HepG2 (cell line): ENCODE data around the gene BAG3. TPM values are rescaled to one million over a fixed set of nuclear protein-coding genes. Genes with fewer than 3 reads are reported as not detected.

Experiments used
- ASH2L ChIP-seq: fragments of 300-600, 200-600 bp; sonication (generic); IDR thresholded peaks from 2 replicates; pipeline ENCODE4 v1.7.0; 2017; ENCODE audit warnings: low read depth, mild to moderate bottlenecking, moderate library complexity, mixed read lengths, low read length; ENCODE audit not compliant: insufficient read length
- BATF2 ChIP-seq: sonication (generic); formaldehyde crosslinking; IDR thresholded peaks from 2 replicates; pipeline ENCODE4 v1.8.0; 2022; ENCODE audit warnings: mild to moderate bottlenecking, missing genetic modification reagents, moderate library complexity
- DMTF1 ChIP-seq: sonication (generic); formaldehyde crosslinking; IDR thresholded peaks from 2 replicates; pipeline ENCODE4 v1.4.0; 2020; ENCODE audit warnings: mild to moderate bottlenecking, missing genetic modification reagents
- FOSL2 ChIP-seq: sonication (generic); formaldehyde crosslinking; IDR thresholded peaks from 2 replicates; pipeline ENCODE4 v1.4.0; 2020; ENCODE audit warnings: missing genetic modification reagents
- PAXIP1 ChIP-seq: sonication (generic); formaldehyde crosslinking; conservative IDR thresholded peaks from 2 replicates; pipeline ENCODE4 v1.4.0; 2020; ENCODE audit warnings: mild to moderate bottlenecking, missing genetic modification reagents, moderate library complexity
- RAD21 ChIP-seq: fragments of 450-650 bp; formaldehyde crosslinking; IDR thresholded peaks from 2 replicates; pipeline ENCODE4 v1.5.0; 2020; ENCODE audit warnings: mild to moderate bottlenecking
- RFX1 ChIP-seq: fragments of 450-650 bp; IDR thresholded peaks from 2 replicates; pipeline ENCODE4 v1.6.1; 2017
- ZBTB20 ChIP-seq: sonication (generic); formaldehyde crosslinking; IDR thresholded peaks from 2 replicates; pipeline ENCODE4 v1.8.1; 2023; ENCODE audit warnings: missing genetic modification reagents, low read depth, mild to moderate bottlenecking, borderline replicate concordance
- ZKSCAN5 ChIP-seq: sonication (generic); formaldehyde crosslinking; IDR thresholded peaks from 2 replicates; pipeline ENCODE4 v1.5.1; 2020; ENCODE audit warnings: mild to moderate bottlenecking, missing genetic modification reagents
- ZNF274 ChIP-seq: sonication (generic); formaldehyde crosslinking; IDR thresholded peaks from 2 replicates; pipeline ENCODE4 v1.5.1; 2020; ENCODE audit warnings: mild to moderate bottlenecking, missing genetic modification reagents
- ZNF30 ChIP-seq: sonication (generic); formaldehyde crosslinking; IDR thresholded peaks from 2 replicates; pipeline ENCODE4 v1.5.0; 2020; ENCODE audit warnings: mild to moderate bottlenecking, missing genetic modification reagents
- polyA plus RNA-seq, 8 experiments: library from polyadenylated mRNA; depleted of rRNA in 3 of 8; stranded (reverse) in 7 of 8; unstranded in 1 of 8; fragments of >200 nt; fragmentation: Illumina TruSeq in 4 of 8; extraction: Trizol in 4 of 8; gene quantifications; 2 replicates each; pipeline versions ENCODE4 v1.2.1 to v1.2.3, GENCODE V29; 2011 to 2016; ENCODE audit warnings: low read depth in 4 of 8, missing spikeins in 1 of 8, mixed read lengths in 1 of 8; ENCODE audit not compliant: insufficient read depth in 1 of 8
- total RNA-seq, 5 experiments: library from RNA; depleted of rRNA; stranded (reverse); fragments of >200 nt; fragmentation: Illumina TruSeq; extraction: Trizol; gene quantifications; 2 replicates each; pipeline ENCODE4 v1.2.3, GENCODE V29; 2016; ENCODE audit warnings: low read depth in 1 of 5
- TF ChIP-seq, protein P1 (sequence below): sonication (generic); formaldehyde crosslinking; IDR thresholded peaks from 2 replicates; pipeline ENCODE4 v1.5.1; 2020; ENCODE audit warnings: mild to moderate bottlenecking, missing genetic modification reagents, borderline replicate concordance
- TF ChIP-seq, protein P2 (sequence below): sonication (generic); formaldehyde crosslinking; IDR thresholded peaks from 2 replicates; pipeline ENCODE4 v1.4.0; 2020; ENCODE audit warnings: missing genetic modification reagents
- TF ChIP-seq, protein P3 (sequence below): sonication (generic); formaldehyde crosslinking; IDR thresholded peaks from 2 replicates; pipeline ENCODE4 v1.8.0; 2022; ENCODE audit warnings: mild to moderate bottlenecking, missing genetic modification reagents, moderate library complexity

The BAG3 gene
- total and polyA plus RNA-seq, 2 of the 13 experiments (the other 11 are each of a cell fraction or from before 2014, with no cell fraction given) = 2.9 to 6.7 TPM

DNA sequence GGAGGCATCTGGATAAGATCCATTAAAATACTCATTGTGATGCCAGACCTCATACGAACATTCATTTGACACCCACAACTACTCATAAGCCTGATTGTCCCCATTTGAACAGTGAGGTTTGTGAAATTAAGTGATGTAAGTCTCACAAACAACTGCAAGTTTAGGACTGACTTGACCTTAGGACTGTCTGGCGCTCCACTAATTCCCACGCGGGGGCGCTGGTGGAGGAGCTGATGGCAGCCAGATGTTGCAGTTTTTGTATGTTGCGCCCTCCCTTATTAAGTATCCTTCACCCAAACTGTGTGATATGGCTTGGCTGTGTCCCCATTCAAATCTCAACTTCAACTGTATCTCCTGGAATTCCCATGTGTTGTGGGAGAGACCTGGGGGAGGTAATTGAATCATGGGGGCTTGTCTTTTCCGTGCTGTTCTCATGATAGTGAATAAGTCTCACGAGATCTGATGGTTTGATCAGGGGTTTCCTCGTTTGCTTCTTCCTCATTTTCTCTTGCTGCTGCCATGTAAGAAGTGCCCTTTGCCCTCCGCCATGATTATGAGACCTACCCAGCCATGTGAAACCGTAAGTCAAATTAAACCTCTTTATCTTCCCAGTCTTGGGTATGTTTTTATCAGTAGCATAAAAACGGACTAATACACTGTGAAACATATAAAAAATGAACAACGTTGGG, 34.2 kb upstream of the BAG3 start (continued):
- TF ChIP-seq, protein P1, sequence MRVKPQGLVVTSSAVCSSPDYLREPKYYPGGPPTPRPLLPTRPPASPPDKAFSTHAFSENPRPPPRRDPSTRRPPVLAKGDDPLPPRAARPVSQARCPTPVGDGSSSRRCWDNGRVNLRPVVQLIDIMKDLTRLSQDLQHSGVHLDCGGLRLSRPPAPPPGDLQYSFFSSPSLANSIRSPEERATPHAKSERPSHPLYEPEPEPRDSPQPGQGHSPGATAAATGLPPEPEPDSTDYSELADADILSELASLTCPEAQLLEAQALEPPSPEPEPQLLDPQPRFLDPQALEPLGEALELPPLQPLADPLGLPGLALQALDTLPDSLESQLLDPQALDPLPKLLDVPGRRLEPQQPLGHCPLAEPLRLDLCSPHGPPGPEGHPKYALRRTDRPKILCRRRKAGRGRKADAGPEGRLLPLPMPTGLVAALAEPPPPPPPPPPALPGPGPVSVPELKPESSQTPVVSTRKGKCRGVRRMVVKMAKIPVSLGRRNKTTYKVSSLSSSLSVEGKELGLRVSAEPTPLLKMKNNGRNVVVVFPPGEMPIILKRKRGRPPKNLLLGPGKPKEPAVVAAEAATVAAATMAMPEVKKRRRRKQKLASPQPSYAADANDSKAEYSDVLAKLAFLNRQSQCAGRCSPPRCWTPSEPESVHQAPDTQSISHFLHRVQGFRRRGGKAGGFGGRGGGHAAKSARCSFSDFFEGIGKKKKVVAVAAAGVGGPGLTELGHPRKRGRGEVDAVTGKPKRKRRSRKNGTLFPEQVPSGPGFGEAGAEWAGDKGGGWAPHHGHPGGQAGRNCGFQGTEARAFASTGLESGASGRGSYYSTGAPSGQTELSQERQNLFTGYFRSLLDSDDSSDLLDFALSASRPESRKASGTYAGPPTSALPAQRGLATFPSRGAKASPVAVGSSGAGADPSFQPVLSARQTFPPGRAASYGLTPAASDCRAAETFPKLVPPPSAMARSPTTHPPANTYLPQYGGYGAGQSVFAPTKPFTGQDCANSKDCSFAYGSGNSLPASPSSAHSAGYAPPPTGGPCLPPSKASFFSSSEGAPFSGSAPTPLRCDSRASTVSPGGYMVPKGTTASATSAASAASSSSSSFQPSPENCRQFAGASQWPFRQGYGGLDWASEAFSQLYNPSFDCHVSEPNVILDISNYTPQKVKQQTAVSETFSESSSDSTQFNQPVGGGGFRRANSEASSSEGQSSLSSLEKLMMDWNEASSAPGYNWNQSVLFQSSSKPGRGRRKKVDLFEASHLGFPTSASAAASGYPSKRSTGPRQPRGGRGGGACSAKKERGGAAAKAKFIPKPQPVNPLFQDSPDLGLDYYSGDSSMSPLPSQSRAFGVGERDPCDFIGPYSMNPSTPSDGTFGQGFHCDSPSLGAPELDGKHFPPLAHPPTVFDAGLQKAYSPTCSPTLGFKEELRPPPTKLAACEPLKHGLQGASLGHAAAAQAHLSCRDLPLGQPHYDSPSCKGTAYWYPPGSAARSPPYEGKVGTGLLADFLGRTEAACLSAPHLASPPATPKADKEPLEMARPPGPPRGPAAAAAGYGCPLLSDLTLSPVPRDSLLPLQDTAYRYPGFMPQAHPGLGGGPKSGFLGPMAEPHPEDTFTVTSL (CRISPR knock-in tag) = no peak
- no peak for TF ChIP-seq PAXIP1 (CRISPR knock-in tag)
- TF ChIP-seq ZKSCAN5 = no peak
- no peak for TF ChIP-seq ZBTB20
- TF ChIP-seq ASH2L = no peak
- no peak for TF ChIP-seq DMTF1 (CRISPR knock-in tag)
- TF ChIP-seq ZNF274 = no peak
- TF ChIP-seq, protein P2, sequence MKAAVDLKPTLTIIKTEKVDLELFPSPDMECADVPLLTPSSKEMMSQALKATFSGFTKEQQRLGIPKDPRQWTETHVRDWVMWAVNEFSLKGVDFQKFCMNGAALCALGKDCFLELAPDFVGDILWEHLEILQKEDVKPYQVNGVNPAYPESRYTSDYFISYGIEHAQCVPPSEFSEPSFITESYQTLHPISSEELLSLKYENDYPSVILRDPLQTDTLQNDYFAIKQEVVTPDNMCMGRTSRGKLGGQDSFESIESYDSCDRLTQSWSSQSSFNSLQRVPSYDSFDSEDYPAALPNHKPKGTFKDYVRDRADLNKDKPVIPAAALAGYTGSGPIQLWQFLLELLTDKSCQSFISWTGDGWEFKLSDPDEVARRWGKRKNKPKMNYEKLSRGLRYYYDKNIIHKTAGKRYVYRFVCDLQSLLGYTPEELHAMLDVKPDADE (CRISPR knock-in tag) = no peak
- no peak for TF ChIP-seq BATF2
- no peak for TF ChIP-seq RFX1
- TF ChIP-seq, protein P3, sequence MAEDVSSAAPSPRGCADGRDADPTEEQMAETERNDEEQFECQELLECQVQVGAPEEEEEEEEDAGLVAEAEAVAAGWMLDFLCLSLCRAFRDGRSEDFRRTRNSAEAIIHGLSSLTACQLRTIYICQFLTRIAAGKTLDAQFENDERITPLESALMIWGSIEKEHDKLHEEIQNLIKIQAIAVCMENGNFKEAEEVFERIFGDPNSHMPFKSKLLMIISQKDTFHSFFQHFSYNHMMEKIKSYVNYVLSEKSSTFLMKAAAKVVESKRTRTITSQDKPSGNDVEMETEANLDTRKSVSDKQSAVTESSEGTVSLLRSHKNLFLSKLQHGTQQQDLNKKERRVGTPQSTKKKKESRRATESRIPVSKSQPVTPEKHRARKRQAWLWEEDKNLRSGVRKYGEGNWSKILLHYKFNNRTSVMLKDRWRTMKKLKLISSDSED = no peak
- no peak for TF ChIP-seq ZNF30 (CRISPR knock-in tag)
- no peak for TF ChIP-seq FOSL2
- TF ChIP-seq RAD21 (CRISPR knock-in tag) = peak; percentile 59; the same call in 1 of the 2 replicates
